Medulla oblongata (tissue), 1 donor: ENCODE results near the gene RARS2.

Experiments
- DNase-seq: peaks from one replicate; pipeline ENCODE4 v3.0.0-alpha.2; 2015; ENCODE audit errors: extremely low spot score

Gene RARS2

DNA sequence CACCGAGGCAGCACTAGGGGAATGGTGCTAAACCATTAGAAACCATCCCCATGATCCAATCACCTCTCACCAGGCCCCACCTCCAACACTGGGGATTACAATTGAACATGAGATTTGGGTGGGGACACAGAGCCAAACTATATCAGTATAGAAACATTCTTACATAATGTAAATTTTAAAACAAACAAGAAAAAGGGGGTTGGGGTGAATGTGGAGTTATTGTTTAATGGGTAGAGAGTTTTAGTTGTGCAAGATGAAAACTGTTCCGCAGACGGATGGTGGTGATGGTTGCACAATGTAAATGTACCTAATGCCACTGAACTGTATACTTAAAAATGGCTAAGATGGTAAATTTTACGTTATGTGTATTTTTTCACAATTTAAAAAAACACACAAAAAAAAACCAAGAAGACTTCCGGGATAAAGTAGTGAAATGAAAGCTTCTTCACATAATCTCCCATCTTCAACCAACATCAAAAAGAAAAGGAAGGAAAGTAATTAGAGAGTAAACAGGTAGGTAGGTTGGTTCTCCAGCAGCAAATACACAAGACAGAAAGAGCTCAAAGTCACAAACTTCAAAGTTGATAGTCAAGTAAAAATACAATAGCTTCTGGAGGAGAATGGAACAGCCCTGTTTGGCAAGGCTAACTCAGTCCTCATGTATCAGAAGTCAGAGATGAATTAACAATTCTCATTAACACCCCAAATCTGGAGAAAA is 16.3 kb downstream of the RARS2 start:
- DNase-seq = no peak

DNA sequence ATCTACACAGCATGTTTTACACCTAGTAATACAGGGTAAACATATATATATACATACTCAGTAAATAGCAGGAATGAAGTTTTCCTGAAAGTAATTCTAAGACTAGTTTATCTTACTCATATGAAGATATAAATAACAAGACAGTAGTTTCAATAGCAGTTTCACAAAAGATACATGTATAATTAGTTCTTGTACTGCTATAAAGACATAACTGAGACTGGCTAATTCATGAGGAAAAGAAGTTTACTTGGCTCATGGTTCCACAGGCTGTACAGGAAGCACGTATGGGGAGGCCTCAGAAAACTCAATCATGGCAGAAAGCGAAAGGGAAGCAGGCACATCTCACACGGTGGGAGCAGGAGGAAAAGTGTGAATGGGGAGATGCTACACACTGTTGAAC is 16.9 kb downstream of the RARS2 start:
- no peak for DNase-seq

DNA sequence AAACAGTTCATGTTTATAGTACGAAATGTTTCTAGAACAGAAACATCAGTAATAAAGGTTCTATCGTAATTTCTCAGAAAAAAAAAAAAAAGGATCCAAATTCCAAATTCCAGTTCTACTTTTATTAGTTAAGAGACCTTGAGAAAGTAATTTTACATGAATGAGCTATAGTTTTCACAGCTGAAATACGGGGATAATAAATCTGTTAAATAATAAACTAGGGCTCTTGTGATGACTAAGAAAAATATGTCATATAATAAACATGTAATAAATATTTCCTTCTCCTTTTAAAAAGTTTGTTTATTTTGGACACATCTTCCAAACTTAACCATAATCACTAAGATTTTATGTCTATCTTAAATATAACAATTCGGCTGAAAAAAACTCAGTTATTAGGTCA is 17.8 kb downstream of the RARS2 start:
- no peak for DNase-seq

DNA sequence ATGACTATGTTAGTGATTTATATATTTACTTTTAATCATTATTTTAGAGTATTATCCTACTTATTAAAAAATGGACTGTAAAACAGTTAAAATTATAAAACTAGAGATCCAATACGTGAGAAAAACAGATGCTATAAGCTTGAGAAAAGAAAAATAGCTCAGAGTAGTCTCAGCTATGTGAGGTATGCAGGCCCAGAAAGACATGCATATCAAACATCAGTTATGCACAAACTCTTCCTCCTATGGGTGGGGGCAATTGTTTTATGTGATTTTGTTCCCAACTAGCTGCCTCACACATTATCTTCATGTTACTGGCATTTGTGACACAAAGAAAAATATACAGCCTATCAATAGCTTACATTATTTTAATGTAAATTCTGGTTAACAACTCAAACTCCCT is 28.8 kb downstream of the RARS2 start:
- DNase-seq = no peak

DNA sequence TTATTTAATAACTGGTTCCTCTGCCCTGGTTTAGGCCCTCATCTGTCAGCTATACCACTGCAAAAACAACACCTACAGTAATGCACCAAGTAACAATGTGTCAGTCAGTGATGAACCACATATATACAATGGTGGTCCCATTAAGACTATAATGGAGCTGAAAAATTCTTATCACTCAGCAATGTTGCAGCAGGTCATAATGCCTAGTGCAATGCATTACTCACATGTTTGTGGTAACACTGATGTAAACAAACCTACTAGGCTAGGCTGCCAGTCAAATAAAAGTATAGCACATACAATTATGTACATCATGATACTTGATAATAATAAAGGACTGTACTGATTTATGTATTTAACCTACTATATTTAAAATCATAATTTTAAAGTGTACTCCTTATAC is 31.3 kb downstream of the RARS2 start:
- no peak for DNase-seq

DNA sequence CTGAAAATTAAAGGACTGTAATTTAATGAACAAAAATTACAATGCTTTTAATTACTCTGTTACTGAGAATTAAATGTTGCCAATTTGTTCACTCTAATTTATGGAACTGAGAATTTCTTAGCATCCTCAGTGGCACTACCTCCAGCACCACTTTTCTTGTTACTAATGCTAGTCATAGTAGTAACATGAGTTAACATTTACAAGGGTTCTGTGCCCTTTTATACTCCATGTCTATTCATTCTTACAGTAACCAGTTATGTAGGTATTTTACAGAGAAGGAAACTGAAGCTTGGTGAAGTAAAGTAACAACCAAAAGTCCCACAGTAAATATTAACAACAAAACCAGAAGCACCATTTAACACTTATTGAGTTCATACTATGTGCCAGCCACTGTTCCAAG is 34.3 kb downstream of the RARS2 start:
- DNase-seq = no peak

DNA sequence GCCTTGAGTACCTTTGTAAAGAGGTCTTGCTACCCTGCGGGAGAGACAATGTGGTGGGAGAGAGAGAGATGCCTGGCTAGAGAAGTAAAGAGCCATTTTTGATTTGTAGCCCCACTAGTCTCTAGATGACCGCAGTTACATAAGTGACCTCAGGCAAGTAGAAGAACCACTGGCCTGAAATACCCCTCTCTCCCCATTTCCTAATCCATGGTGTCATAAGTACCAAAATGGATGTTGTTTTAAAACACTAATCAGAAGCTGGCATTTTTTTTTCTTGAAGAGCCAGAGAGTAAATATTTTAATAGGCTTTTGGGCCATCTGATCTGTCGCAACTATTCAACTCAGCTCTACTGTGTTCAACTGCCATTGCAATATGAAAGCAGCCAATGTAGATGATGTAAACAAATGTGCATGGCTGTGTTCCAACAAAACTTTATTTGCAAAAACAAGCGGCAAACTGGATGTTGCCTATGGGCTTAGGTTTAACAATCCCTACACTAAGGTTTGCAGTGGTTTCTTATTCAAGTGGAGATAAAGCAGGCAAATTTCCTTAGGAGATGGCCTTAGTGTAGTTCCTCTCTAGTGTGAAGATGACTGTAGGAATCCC is 36.5 kb downstream of the RARS2 start:
- no peak for DNase-seq

DNA sequence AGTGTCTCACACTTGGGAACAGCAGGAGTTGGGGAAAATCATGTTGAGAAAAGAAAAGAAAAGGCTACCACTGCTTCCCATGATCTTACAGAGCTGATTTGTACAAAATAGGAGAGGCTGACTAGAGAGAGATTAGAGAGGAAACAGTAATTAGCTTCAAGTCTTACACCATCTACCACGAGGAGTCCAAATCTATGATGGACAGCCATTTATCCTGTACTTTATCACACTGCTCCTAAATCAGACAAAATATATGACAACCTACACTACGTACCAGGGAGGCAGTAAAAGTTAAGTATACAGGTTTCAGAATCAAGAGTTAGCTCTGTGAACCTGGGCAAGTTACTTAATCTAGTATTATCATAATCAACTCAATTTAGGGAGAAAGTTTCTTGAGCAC is 38.0 kb downstream of the RARS2 start:
- no peak for DNase-seq

DNA sequence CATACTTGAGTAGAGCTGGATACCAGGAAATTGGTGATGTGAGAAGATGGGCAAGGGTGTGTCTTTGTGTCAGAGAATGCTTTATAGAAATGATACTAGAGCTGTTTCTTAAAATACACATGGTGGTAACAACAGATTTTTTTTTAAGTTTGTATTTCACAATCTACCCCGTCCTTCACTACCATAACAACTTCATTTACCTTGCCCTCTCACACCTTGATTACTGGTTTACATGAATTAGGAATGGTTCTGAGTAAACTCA is 45.4 kb downstream of the RARS2 start:
- no peak for DNase-seq

DNA sequence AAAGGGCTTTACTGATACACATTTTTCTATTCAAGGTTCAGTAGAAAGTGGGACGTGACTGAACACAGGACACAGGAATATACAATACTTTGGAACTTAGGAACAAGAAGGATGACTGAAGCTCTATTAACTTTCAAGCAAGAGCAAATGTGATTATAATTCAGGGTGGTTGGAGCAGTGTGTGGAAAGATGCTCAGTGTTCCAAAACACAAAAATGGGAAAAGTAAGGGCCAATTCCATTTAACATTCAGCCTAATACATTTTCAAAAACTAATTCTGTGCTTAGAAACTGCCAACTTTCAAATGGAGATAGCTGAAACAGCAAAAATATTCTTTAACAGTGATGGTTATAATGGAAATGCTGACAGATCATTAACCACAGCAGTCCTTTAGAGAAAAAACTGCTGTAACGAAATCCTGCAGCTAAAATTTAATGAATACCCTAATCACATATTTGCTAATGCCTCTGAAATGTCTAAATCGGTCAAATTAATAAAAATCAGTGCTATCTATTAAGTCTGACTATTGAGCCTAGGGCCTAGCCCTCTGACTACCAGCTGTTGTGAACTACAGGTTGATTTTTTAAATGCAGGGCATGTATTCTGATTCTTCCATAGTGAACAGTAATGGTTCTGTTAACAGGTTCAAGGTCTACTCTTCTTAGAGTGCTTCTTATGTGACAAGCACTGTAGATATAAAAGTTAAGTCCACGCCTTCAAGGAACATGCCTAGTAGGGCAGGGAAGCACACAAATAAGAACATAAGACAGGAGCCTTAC is 45.9 kb downstream of the RARS2 start:
- DNase-seq = no peak

DNA sequence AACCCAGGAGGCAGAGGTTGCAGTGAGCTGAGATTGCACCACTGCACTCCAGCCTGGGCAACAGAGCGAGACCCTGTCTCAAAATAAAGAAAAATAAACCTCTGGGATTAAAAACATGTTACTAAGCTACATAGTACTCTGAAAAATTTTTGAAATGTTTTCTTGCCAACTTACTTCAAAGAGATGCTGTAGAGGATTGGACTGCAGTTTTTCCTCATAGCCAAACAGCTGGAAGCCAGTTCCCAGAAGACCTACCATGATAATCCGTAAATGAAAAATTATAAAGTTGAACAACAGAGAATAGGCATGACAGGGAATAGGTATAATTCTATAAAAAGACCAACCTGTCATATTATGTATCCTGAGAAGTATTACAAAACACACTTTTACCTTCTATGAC is 48.0 kb downstream of the RARS2 start:
- DNase-seq = no peak

DNA sequence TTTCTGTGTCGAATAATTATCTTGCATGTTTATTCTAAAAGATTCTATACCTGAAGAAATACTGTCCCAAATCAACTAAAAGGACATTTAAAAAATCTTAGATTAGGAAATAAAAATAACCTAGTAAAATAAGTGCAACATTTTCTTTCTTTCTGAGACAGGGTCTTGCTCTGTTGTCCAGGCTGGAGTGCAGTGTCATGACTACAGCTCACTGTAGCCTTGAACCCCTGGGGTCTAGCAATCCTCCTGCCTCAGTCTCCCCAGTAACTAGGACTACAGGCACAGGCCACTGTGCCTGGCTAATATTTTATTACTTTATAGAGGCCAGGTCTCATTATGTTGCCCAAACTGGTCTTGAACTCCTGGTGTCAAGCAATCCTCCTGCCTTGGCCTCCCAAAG is 48.7 kb downstream of the RARS2 start:
- no peak for DNase-seq

DNA sequence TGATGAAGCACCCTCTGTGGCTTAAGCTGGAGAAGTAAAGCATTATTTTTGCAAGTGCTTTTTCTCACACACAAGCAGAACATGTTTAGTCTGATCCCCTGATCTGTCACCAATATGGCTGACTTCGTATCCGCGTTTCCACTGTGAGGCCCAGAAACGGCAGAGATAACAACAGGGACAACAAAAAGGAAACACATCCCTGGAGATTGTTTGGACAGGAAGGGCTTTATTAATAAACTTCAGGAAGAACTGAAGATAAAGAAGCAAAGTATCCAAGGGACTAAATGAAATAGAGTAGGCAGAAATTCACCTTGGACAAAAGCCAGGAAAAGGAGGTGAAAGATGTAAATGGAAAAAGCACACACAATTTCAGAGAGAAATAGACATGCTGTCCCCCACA is 49.2 kb downstream of the RARS2 start:
- DNase-seq = no peak

DNA sequence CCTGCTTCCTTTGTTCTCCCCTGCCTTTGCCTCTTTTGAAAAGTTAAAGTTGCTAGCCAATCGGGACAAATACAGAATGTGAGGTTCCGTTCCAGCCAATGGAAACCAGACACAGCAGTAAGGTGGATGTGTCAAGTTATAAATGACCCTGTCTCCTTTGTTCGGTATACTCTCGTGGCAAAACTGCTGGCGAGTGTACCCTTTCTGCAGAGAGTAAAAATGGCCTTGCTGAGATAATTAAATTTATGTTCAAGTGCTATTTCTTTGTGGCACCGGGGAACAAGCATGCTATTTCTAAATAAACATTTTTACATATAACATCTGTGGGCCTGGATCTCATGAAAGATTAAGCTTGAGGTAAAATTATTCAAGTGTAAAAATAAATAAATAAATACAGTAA is 50.2 kb downstream of the RARS2 start:
- DNase-seq = no peak

DNA sequence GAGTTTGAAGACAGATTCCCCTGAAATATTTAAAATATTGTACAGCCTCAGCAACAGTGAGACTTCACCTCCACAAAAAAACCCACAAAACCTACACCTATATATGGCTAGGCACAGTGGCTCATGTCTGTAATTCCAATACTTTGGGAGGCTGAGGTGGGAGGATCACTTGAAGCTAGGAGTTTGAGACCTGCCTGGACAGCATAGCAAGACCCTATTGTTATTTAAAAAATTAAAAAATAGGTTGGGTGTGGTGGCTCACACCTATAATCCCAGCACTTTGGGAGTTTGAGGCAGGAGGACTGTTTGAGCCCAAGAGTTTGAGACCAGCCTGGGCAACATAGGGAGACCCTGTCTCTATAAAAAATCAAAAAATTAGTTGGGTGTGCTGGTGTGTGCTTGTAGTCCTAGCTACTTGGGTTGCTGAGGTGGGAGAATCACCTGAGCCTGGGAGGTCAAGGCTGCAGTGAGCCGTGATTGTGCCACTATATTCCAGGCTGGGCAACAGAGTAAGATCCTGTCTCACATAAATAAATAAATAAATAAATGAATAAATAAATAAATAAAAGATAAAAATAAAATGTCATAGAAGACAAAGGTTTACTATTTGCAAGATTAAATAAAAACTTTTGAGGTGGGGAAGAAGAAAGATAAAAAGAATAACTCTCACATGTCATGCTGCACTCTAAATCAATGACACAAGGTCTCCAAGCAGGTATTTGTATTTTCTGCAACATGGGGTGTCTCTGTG is 51.1 kb downstream of the RARS2 start:
- no peak for DNase-seq

DNA sequence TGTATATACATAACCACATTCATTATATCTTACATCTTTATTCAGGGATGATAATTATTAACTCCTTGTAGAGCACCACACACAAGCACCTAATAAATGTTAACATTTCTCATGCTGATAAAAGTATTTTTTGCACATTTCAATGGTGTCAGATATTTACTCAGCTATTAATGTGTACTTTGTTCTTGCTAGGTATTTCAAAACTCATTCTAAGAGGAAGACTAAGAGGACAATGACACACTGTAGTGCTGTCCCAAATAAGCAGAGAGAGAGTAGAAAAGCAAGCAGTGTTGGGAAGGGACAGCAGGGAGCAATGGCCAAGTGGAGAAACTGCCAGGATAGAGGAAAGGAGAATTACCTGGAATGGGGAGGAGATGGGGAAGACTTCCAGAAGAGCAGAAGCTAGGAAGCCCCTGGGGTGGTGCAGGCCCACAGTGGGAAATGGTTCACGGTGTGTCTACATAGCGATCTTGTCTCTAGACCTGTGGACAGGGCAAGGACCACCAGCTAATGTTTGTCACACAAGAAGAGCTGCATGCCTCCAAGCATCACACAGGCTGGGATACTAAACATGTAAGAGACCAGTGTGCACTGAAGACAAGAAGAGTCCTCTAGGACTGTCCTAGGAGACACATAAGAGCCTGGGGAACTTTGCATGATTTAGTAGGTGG is 55.3 kb downstream of the RARS2 start:
- DNase-seq = no peak

DNA sequence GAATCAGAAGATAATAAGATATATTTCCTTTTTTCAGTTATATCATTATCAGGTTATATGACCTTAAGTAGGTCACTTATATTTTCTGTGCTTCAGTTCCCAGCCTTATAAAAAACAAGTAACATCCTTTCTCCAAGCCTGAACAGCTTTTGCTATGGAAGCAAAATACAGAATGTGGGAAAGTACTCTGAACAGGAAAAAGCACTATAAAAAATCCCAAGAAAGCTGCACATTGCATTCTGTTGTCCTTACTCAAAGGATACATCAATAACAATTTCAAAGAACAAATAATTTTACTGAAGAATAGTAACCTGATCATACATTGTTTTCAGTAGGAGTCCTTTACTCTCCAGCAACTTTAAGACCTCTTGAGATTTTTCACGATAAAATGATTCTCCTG is 60.6 kb downstream of the RARS2 start:
- no peak for DNase-seq

DNA sequence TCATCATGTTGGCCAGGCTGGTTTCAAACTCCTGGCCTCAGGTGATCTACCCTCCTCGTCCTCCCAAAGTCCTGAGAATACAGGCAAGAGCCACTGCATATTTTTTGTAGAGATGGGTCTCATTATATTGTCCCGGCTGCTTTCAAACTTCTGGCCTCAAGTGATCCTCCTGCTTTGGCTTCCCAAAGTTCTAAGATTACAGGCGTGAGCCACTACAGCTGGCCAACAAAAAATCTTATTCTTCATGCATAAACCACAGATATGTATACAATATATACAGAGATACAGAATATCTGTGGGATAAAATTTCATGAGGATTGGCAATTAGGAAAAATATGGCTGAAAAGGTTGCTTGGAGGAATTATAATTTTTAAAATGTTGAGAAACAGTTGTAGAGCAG is 67.1 kb downstream of the RARS2 start:
- DNase-seq = no peak

DNA sequence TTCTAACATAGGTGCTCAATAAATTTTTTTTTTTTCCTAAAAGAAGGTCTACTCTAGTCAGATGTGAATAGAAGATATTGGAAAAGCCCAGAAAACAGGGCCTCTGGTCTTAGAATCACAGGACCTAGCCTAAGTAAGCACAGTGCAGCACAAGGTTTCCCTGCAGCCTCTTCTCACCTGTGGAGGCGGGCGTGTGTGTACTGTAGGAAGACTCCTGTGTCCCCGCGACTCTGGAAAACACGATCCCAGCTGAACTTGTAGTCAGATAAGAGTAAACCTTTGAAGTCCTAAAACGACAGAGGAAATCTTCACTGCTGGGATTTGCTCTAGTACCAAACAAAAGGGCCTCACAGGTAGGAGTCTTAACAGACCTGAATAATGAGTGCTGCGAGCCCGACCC is 71.3 kb downstream of the RARS2 start:
- no peak for DNase-seq

DNA sequence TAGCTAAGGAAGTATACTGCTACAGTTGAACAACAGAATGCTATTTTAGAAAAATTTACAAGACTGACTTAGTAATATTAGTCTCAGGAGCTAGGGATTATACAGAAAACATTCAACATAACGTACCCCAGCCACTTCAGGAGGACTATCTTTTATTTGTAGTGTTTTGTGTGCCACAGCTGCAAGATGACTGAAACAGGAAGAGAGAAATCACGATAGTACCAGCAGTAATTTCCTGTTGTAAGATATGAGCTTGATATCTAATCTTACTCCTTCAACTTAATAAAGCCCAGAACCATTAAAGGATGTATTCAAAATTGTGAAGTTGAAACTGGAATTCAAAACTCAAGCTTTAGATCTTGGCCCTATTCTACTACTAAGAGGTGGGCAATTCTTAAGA is 75.0 kb downstream of the RARS2 start:
- DNase-seq = no peak

DNA sequence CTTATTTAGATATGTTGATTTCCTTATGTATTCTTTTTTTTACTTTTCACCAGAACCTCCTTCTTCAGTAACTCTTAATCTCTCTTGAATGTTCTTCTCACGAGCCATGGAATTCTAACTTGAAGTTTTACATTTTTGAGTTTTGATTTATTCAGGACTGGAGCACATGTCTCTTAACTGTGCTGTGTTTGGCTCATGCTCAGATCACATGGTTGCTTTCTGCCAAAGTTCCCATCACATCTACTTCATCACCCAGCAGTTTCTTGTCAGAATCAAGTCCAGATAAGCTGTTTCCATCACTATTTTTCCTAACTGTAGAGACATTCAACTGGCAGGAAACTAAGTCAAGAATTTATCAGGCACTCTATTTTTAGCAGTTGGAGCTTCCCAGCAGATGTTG is 85.3 kb downstream of the RARS2 start:
- no peak for DNase-seq
